HEK293 (cell line): ENCODE data around the gene EEIG2.
A peak's percentile ranks its signal among the peaks of the same experiment; 100 is the strongest.

Experiments used
- CTCF ChIA-PET: fragments of 350-600 bp; formaldehyde crosslinking; extraction: SDS; loops from one replicate; lab custom pipeline; 2021; ENCODE audit warnings: antibody characterized with exemption; lab: Yijun Ruan, JAX
- POLR2A ChIA-PET: fragments of 300-600 bp; formaldehyde crosslinking; extraction: SDS; loops from one replicate; lab custom pipeline; 2020; ENCODE audit warnings: antibody characterized with exemption, inconsistent platforms; lab: Yijun Ruan, JAX
- H3K27ac ChIP-seq: fragments of 200-500 bp; sonication (Bioruptor generic); 2 replicates; pipeline ENCODE4 v1.5.1; 2014; ENCODE audit warnings: low read depth, low read length, control low read depth, inconsistent platforms; ENCODE audit errors: extremely low read depth
- H3K36me3 ChIP-seq, 2 experiments: fragments of 200-500 bp in 1 of 2; sonication (Bioruptor generic) in 1 of 2; 1 replicate in 1 of 2; 2 replicates in 1 of 2; pipeline ENCODE4 v1.5.1; 2014 to 2017; ENCODE audit warnings: inconsistent platforms in 2 of 2, low read length in 2 of 2; ENCODE audit not compliant: control insufficient read depth in 2 of 2, insufficient read depth in 1 of 2
- H3K4me1 ChIP-seq: fragments of 200-500 bp; sonication (Bioruptor generic); 2 replicates; pipeline ENCODE4 v1.5.1; 2014; ENCODE audit warnings: mild to moderate bottlenecking, low read length, inconsistent platforms; ENCODE audit not compliant: control insufficient read depth, insufficient read depth
- H3K4me3 ChIP-seq: 2 replicates; pipeline ENCODE4 v1.5.1; 2011; ENCODE audit warnings: low read depth, mild to moderate bottlenecking, control low read depth, low read length, moderate library complexity
- H3K9me3 ChIP-seq: fragments of 200-500 bp; sonication (Bioruptor generic); 2 replicates; pipeline ENCODE4 v1.5.1; 2014; ENCODE audit warnings: low read depth, low read length, inconsistent platforms; ENCODE audit not compliant: control insufficient read depth, insufficient read depth
- HIC1 ChIP-seq: fragments of 450-650 bp; formaldehyde crosslinking; IDR thresholded peaks from 2 replicates; pipeline ENCODE4 v1.5.1; 2016; ENCODE audit warnings: missing biosample characterization, missing genetic modification characterization
- PRDM1 ChIP-seq: fragments of 450-650 bp; formaldehyde crosslinking; IDR thresholded peaks from 2 replicates; pipeline ENCODE4; 2016; ENCODE audit warnings: missing biosample characterization, missing genetic modification characterization
- PRDM4 ChIP-seq: fragments of 450-650 bp; formaldehyde crosslinking; IDR thresholded peaks from 2 replicates; pipeline ENCODE4 v1.5.1; 2017; ENCODE audit warnings: missing biosample characterization, missing genetic modification characterization
- ZNF10 ChIP-seq: fragments of 450-650 bp; formaldehyde crosslinking; IDR thresholded peaks from 2 replicates; pipeline ENCODE4 v1.5.1; 2017; ENCODE audit warnings: missing biosample characterization, missing genetic modification characterization
- ZNF112 ChIP-seq: fragments of 450-650 bp; formaldehyde crosslinking; IDR thresholded peaks from 2 replicates; pipeline ENCODE4 v1.5.0; 2017; ENCODE audit warnings: missing biosample characterization, missing genetic modification characterization
- ZNF366 ChIP-seq: fragments of 450-650 bp; formaldehyde crosslinking; conservative IDR thresholded peaks from 2 replicates; pipeline ENCODE4 v1.5.1; 2016; ENCODE audit warnings: missing biosample characterization, missing genetic modification characterization
- ZNF394 ChIP-seq: fragments of 450-650 bp; formaldehyde crosslinking; IDR thresholded peaks from 2 replicates; pipeline ENCODE4 v1.5.1; 2016; ENCODE audit warnings: missing biosample characterization, missing genetic modification characterization, mild to moderate bottlenecking, moderate library complexity, borderline replicate concordance
- ZNF623 ChIP-seq: fragments of 450-650 bp; formaldehyde crosslinking; IDR thresholded peaks from 2 replicates; pipeline ENCODE4 v1.5.1; 2016; ENCODE audit warnings: missing biosample characterization, missing genetic modification characterization
- ZNF785 ChIP-seq: fragments of 450-650 bp; formaldehyde crosslinking; IDR thresholded peaks from 2 replicates; pipeline ENCODE4 v1.5.1; 2016; ENCODE audit warnings: missing biosample characterization, missing genetic modification characterization
- ZSCAN18 ChIP-seq: fragments of 450-650 bp; formaldehyde crosslinking; IDR thresholded peaks from 2 replicates; pipeline ENCODE4 v1.5.1; 2016; ENCODE audit warnings: missing biosample characterization, missing genetic modification characterization
- ZSCAN4 ChIP-seq: fragments of 450-650 bp; formaldehyde crosslinking; IDR thresholded peaks from 2 replicates; pipeline ENCODE4 v1.5.1; 2017; ENCODE audit warnings: missing biosample characterization, missing genetic modification characterization
- TF ChIP-seq, protein P1 (sequence below): fragments of 450-650 bp; formaldehyde crosslinking; IDR thresholded peaks from 2 replicates; pipeline ENCODE4 v1.5.1; 2016; ENCODE audit warnings: missing biosample characterization, missing genetic modification characterization

The EEIG2 gene

DNA sequence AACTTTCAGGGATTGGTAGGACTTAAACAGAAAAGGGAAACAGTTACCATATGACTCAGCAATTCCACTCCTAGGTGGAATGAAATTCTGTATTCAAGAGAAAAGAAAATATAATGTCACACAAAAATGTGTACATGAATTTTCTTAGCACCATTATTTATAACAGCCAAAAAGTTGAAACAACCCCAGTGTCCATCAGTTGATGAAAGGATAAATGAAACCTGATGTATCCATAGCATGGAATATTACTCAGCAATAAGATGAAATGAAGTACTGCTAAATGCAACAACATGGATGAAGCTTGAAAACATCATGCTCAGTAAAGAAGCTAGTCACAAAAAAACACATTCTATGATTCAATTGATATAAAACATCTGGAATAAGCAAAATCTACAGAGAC, 15.5 kb downstream of the EEIG2 start:
- ChIA-PET CTCF (no interaction called here), POLR2A (interaction anchor here (0.7 kb wide), 1 partner anchor 388 kb away, joined by 6 read pairs; the partner anchor contains the start of gene CLCC1)
- H3K36me3 ChIP-seq: no peaks in the 10 kb centered on the region
- no peaks in the 10 kb centered on the region for H3K4me1 ChIP-seq
- no peak overlapping the region for H3K27ac ChIP-seq
- H3K9me3 ChIP-seq: no peaks in the 10 kb centered on the region
- H3K4me3 ChIP-seq: no peak overlapping the region
- TF ChIP-seq ZNF112: no peak
- TF ChIP-seq ZNF394 (tag by site-specific recombination): no peak
- no peak for TF ChIP-seq HIC1 (tag by site-specific recombination)
- TF ChIP-seq, protein P1, sequence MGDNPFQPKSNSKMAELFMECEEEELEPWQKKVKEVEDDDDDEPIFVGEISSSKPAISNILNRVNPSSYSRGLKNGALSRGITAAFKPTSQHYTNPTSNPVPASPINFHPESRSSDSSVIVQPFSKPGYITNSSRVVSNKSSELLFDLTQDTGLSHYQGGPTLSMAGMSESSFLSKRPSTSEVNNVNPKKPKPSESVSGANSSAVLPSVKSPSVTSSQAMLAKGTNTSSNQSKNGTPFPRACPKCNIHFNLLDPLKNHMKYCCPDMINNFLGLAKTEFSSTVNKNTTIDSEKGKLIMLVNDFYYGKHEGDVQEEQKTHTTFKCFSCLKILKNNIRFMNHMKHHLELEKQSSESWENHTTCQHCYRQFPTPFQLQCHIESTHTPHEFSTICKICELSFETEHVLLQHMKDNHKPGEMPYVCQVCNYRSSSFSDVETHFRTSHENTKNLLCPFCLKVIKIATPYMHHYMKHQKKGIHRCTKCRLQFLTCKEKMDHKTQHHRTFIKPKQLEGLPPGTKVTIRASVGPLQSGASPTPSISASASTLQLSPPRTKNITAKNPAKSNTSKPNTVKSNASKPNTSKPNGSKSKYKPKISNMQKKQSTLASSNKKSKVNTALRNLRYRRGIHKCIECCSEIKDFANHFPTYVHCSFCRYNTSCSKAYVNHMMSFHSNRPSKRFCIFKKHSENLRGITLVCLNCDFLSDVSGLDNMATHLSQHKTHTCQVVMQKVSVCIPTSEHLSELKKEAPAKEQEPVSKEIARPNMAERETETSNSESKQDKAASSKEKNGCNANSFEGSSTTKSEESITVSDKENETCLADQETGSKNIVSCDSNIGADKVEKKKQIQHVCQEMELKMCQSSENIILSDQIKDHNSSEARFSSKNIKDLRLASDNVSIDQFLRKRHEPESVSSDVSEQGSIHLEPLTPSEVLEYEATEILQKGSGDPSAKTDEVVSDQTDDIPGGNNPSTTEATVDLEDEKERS (tag by site-specific recombination): no peak
- TF ChIP-seq ZSCAN18 (tag by site-specific recombination): no peak
- no peak for TF ChIP-seq ZNF623 (tag by site-specific recombination)
- no peak for TF ChIP-seq ZNF785

GRCh38 chr1:108583757-108584427, 24.0 kb downstream of the EEIG2 start:
- TF ChIP-seq PRDM4 (tag by site-specific recombination) (peak; percentile 42; the same call in 1 of the 2 replicates), ZNF366 (0 out of 2 replicates have a peak, but pooled peaks have one; percentile 13), ZNF10 (tag by site-specific recombination) (0 out of 2 replicates have a peak, but pooled peaks have one; percentile 23), ZSCAN4 (tag by site-specific recombination) (no peak), PRDM1 (tag by site-specific recombination) (peak; percentile 42)
- Histone ChIP-seq H3K9me3 (no peaks in the 10 kb centered on the region), H3K4me3 (no peak overlapping the region), H3K27ac (no peak overlapping the region), H3K36me3 (no peaks in the 10 kb centered on the region), H3K4me1 (peaks cover 16% of the 10 kb centered on the region; the same call in 1 of the 2 replicates)
- POLR2A ChIA-PET: interaction anchor here (0.8 kb wide), 1 partner anchor 23 kb away, joined by 4 read pairs; no protein-coding TSS in a partner anchor
- CTCF ChIA-PET: interaction anchor here (2.9 to 4.2 kb wide), 2 partner anchors 24 kb away, joined by 13 to 17 read pairs; partner anchors contain the start of gene EEIG2
